ENCODE data around the gene ADGRF1. TPM values are rescaled to one million over a fixed set of nuclear protein-coding genes. Genes with fewer than 3 reads are reported as not detected.

ADGRF1 gene
- total RNA-seq, 1 experiment from 2014 or later = 39.6 TPM

- TF ChIP-seq EZH2phosphoT487 (IDR thresholded peaks at IDR 0.05; ENCODE audit: borderline replicate concordance) (no peak), TCF7L2 (IDR thresholded peaks at IDR 0.05; ENCODE audit: borderline replicate concordance, extremely low read depth, insufficient read depth, insufficient read length) (peak; percentile 41), JUND (IDR thresholded peaks at IDR 0.05) (peak; percentile 55), RAD21 (IDR thresholded peaks at IDR 0.05; ENCODE audit: low read depth) (peak; percentile 95), ATF3 (IDR thresholded peaks at IDR 0.05) (no peak)
Measured at GRCh38 chr6:47047479-47048407, 5.6 kb upstream of the ADGRF1 start (continued).

- no peaks in the 10 kb centered on the region for H3K36me3 ChIP-seq (ENCODE audit: control insufficient read depth in 1 of 2, insufficient read depth in 2 of 2, low read length in 2 of 2)
- BruUV-seq (replicated peaks) = TSS peak; percentile 63
- RAD21 ChIA-PET (ENCODE audit: low non-redundant PET in 1 of 2, low total read pairs in 2 of 2, uncharacterized antibody in 2 of 2, unreplicated experiment in 2 of 2) = interaction anchor here in 1 of 2 experiments (0.5 to 0.9 kb wide), 2 partner anchors 56 to 313 kb away, joined by 3 to 5 read pairs; no protein-coding TSS in a partner anchor
- H3K27me3 ChIP-seq (ENCODE audit: insufficient read depth, low read length) = no peaks in the 10 kb centered on the region
- intact Hi-C loops (cut with micrococcal nuclease) = loop anchor here (1.0 to 10.0 kb wide), 8 partner anchors 53 to 630 kb away; partner anchors contain the start of genes CYP39A1, PLA2G7 and SLC25A27
- peak; percentile 6; the same call in 1 of the 2 replicates for ATAC-seq
- peak overlapping the region; percentile 24 for H3K9ac ChIP-seq (ENCODE audit: low read length)
- CTCF ChIA-PET = interaction anchor here (0.9 to 2.7 kb wide), 4 partner anchors 12 to 198 kb away, joined by 3 to 8 read pairs (median 4); no protein-coding TSS in a partner anchor
- no peaks in the 10 kb centered on the region for H3K9me3 ChIP-seq (ENCODE audit: control insufficient read depth in 1 of 2, insufficient read depth in 1 of 2, low read depth in 1 of 2, low read length in 2 of 2)
- no peak for TF ChIP-seq SRF (IDR thresholded peaks at IDR 0.05; ENCODE audit: low read depth)
- TF ChIP-seq CEBPB (IDR thresholded peaks at IDR 0.05; ENCODE audit: low read depth) = 0 out of 2 replicates have a peak, but pooled peaks have one; percentile 8
- H3K4me2 ChIP-seq (ENCODE audit: low read length) = peak overlapping the region; percentile 61
- no peaks in the 10 kb centered on the region for H3K9me2 ChIP-seq (ENCODE audit: insufficient read depth)
- no peaks in the 10 kb centered on the region for H4K20me1 ChIP-seq (ENCODE audit: insufficient read depth)
- POLR2A ChIA-PET = interaction anchor here (2.3 kb wide), 1 partner anchor 12 kb away, joined by 12 read pairs; no protein-coding TSS in a partner anchor
- H3K4me3 ChIP-seq (replicated peaks in 1 of 2; ENCODE audit: low read depth in 1 of 2, low read length in 2 of 2) = peak overlapping the region in 1 of 2 experiments; percentile 9; a peak in 1 of 4 replicates
- H2AFZ ChIP-seq (ENCODE audit: low read depth, low read length, poor library complexity, severe bottlenecking) = no peak overlapping the region
- no peak overlapping the region for H3K27ac ChIP-seq (ENCODE audit: low read depth, low read length)
- peaks cover 34 to 65% of the 10 kb centered on the region in 2 experiments for H3K4me1 ChIP-seq (ENCODE audit: control insufficient read depth in 1 of 2, insufficient read depth in 2 of 2, low read length in 2 of 2)
- DNase-seq (ENCODE audit: low read depth, low spot score) = no peak
- H3K79me2 ChIP-seq (ENCODE audit: insufficient read depth, low read length) = no peaks in the 10 kb centered on the region
Measured at GRCh38 chr6:47047097-47047478, 5.0 kb upstream of the ADGRF1 start.
